Measurements from ENCODE around the gene PPP2R3A.
"Not testable (repeated sequence)": the region's sequence is repeated elsewhere in the genome, so short reads cannot be mapped to it uniquely, and the experiment has no call there.

The PPP2R3A gene

GRCh38 chr3:136085067-136085466, 119.5 kb downstream of the PPP2R3A start:
- H3K27ac ChIP-seq (ENCODE audit: low read depth, low read length, severe bottlenecking); H3K4me1 ChIP-seq (ENCODE audit: control insufficient read depth, insufficient read depth, low read length, poor library complexity, severe bottlenecking); H3K4me3 ChIP-seq (ENCODE audit: extremely low read depth, insufficient read depth, low read length, poor library complexity, severe bottlenecking): not testable (repeated sequence)
- H3K36me3 ChIP-seq (ENCODE audit: control insufficient read depth, insufficient read depth, low read length) = peaks cover 79% of the 10 kb centered on the region
- H3K9me3 ChIP-seq (ENCODE audit: control insufficient read depth, low read length) = peaks cover 17% of the 10 kb centered on the region
- 93 to 100% methylated on average over 2 of the region's 3 CpGs for WGBS, 2 experiments (ENCODE audit: insufficient coverage in 2 of 2)

- Histone ChIP-seq H3K27ac (ENCODE audit: low read depth, low read length, severe bottlenecking) (no peak overlapping the region), H3K4me3 (ENCODE audit: extremely low read depth, insufficient read depth, low read length, poor library complexity, severe bottlenecking) (no peak overlapping the region)
- 93% methylated on average over 2 of the region's 4 CpGs; no CpG with 5 or more reads in 1 of the 2 experiments for WGBS, 2 experiments (ENCODE audit: insufficient coverage in 2 of 2)
Measured at GRCh38 chr3:136093771-136094170, 128.2 kb downstream of the PPP2R3A start.

GRCh38 chr3:136105044-136105443, 139.5 kb downstream of the PPP2R3A start:
- H3K9me3 ChIP-seq (ENCODE audit: control insufficient read depth, low read length) = no peaks in the 10 kb centered on the region
- H3K4me1 ChIP-seq (ENCODE audit: control insufficient read depth, insufficient read depth, low read length, poor library complexity, severe bottlenecking) = no peaks in the 10 kb centered on the region
- peaks cover 13% of the 10 kb centered on the region for H3K36me3 ChIP-seq (ENCODE audit: control insufficient read depth, insufficient read depth, low read length)
- 92 to 97% methylated on average over 4 of the region's 4 CpGs for WGBS, 2 experiments (ENCODE audit: insufficient coverage in 2 of 2)
- no peak overlapping the region for H3K27ac ChIP-seq (ENCODE audit: low read depth, low read length, severe bottlenecking)
- no peak overlapping the region for H3K4me3 ChIP-seq (ENCODE audit: extremely low read depth, insufficient read depth, low read length, poor library complexity, severe bottlenecking)

More at GRCh38 chr3:136093771-136094170, 128.2 kb downstream of the PPP2R3A start:
- H3K36me3 ChIP-seq (ENCODE audit: control insufficient read depth, insufficient read depth, low read length) = peaks cover 31% of the 10 kb centered on the region
- H3K9me3 ChIP-seq (ENCODE audit: control insufficient read depth, low read length) = no peaks in the 10 kb centered on the region
- no peaks in the 10 kb centered on the region for H3K4me1 ChIP-seq (ENCODE audit: control insufficient read depth, insufficient read depth, low read length, poor library complexity, severe bottlenecking)

- peaks cover 13% of the 10 kb centered on the region for H3K36me3 ChIP-seq (ENCODE audit: control insufficient read depth, insufficient read depth, low read length)
- WGBS, 2 experiments (ENCODE audit: insufficient coverage in 2 of 2) = 97% methylated on average over 3 to 5 of the region's 6 CpGs
- H3K4me3 ChIP-seq (ENCODE audit: extremely low read depth, insufficient read depth, low read length, poor library complexity, severe bottlenecking) = no peak overlapping the region
- no peaks in the 10 kb centered on the region for H3K4me1 ChIP-seq (ENCODE audit: control insufficient read depth, insufficient read depth, low read length, poor library complexity, severe bottlenecking)
- H3K9me3 ChIP-seq (ENCODE audit: control insufficient read depth, low read length) = no peaks in the 10 kb centered on the region
- no peak overlapping the region for H3K27ac ChIP-seq (ENCODE audit: low read depth, low read length, severe bottlenecking)
Measured at GRCh38 chr3:136106101-136106500, 140.6 kb downstream of the PPP2R3A start.

- H3K27ac ChIP-seq (ENCODE audit: low read depth, low read length, severe bottlenecking) = no peak overlapping the region
- no peak overlapping the region for H3K4me3 ChIP-seq (ENCODE audit: extremely low read depth, insufficient read depth, low read length, poor library complexity, severe bottlenecking)
- peaks cover 34% of the 10 kb centered on the region for H3K36me3 ChIP-seq (ENCODE audit: control insufficient read depth, insufficient read depth, low read length)
- H3K4me1 ChIP-seq (ENCODE audit: control insufficient read depth, insufficient read depth, low read length, poor library complexity, severe bottlenecking) = no peaks in the 10 kb centered on the region
- WGBS, 2 experiments (ENCODE audit: insufficient coverage in 2 of 2) = 100% methylated on average over 1 of the region's 1 CpG; no CpG with 5 or more reads in 1 of the 2 experiments
- H3K9me3 ChIP-seq (ENCODE audit: control insufficient read depth, low read length) = peaks cover 7% of the 10 kb centered on the region
Measured at GRCh38 chr3:136109499-136109898, 144.0 kb downstream of the PPP2R3A start.

GRCh38 chr3:136110481-136110880, 145.0 kb downstream of the PPP2R3A start:
- no peaks in the 10 kb centered on the region for H3K4me1 ChIP-seq (ENCODE audit: control insufficient read depth, insufficient read depth, low read length, poor library complexity, severe bottlenecking)
- peaks cover 7% of the 10 kb centered on the region for H3K9me3 ChIP-seq (ENCODE audit: control insufficient read depth, low read length)
- no peak overlapping the region for H3K4me3 ChIP-seq (ENCODE audit: extremely low read depth, insufficient read depth, low read length, poor library complexity, severe bottlenecking)
- no peak overlapping the region for H3K27ac ChIP-seq (ENCODE audit: low read depth, low read length, severe bottlenecking)
- WGBS, 2 experiments (ENCODE audit: insufficient coverage in 2 of 2) = no CpG with 5 or more reads among the region's 2 CpGs
- peaks cover 30% of the 10 kb centered on the region for H3K36me3 ChIP-seq (ENCODE audit: control insufficient read depth, insufficient read depth, low read length)

- peaks cover 7% of the 10 kb centered on the region for H3K9me3 ChIP-seq (ENCODE audit: control insufficient read depth, low read length)
- no peak overlapping the region for H3K27ac ChIP-seq (ENCODE audit: low read depth, low read length, severe bottlenecking)
- no peaks in the 10 kb centered on the region for H3K4me1 ChIP-seq (ENCODE audit: control insufficient read depth, insufficient read depth, low read length, poor library complexity, severe bottlenecking)
- 100% methylated on average over 2 of the region's 2 CpGs for WGBS, 2 experiments (ENCODE audit: insufficient coverage in 2 of 2)
- H3K36me3 ChIP-seq (ENCODE audit: control insufficient read depth, insufficient read depth, low read length) = peaks cover 30% of the 10 kb centered on the region
- no peak overlapping the region for H3K4me3 ChIP-seq (ENCODE audit: extremely low read depth, insufficient read depth, low read length, poor library complexity, severe bottlenecking)
Measured at GRCh38 chr3:136114421-136114820, 148.9 kb downstream of the PPP2R3A start.

- 83% methylated on average over 1 of the region's 1 CpG; no CpG with 5 or more reads in 1 of the 2 experiments for WGBS, 2 experiments (ENCODE audit: insufficient coverage in 2 of 2)
- H3K27ac ChIP-seq (ENCODE audit: low read depth, low read length, severe bottlenecking); H3K4me3 ChIP-seq (ENCODE audit: extremely low read depth, insufficient read depth, low read length, poor library complexity, severe bottlenecking); H3K36me3 ChIP-seq (ENCODE audit: control insufficient read depth, insufficient read depth, low read length); H3K9me3 ChIP-seq (ENCODE audit: control insufficient read depth, low read length); H3K4me1 ChIP-seq (ENCODE audit: control insufficient read depth, insufficient read depth, low read length, poor library complexity, severe bottlenecking): not testable (repeated sequence)
Measured at GRCh38 chr3:136119332-136119731, 153.8 kb downstream of the PPP2R3A start.

- not testable (repeated sequence) for H3K4me1 ChIP-seq (ENCODE audit: control insufficient read depth, insufficient read depth, low read length, poor library complexity, severe bottlenecking); H3K36me3 ChIP-seq (ENCODE audit: control insufficient read depth, insufficient read depth, low read length); H3K4me3 ChIP-seq (ENCODE audit: extremely low read depth, insufficient read depth, low read length, poor library complexity, severe bottlenecking); H3K27ac ChIP-seq (ENCODE audit: low read depth, low read length, severe bottlenecking); H3K9me3 ChIP-seq (ENCODE audit: control insufficient read depth, low read length)
- WGBS, 2 experiments (ENCODE audit: insufficient coverage in 2 of 2) = no CpG with 5 or more reads among the region's 5 CpGs
Measured at GRCh38 chr3:136119783-136120182, 154.3 kb downstream of the PPP2R3A start.

GRCh38 chr3:136120373-136121348, 155.1 kb downstream of the PPP2R3A start:
- peaks cover 9% of the 10 kb centered on the region for H3K36me3 ChIP-seq (ENCODE audit: control insufficient read depth, insufficient read depth, low read length)
- no peak overlapping the region for H3K4me3 ChIP-seq (ENCODE audit: extremely low read depth, insufficient read depth, low read length, poor library complexity, severe bottlenecking)
- no peaks in the 10 kb centered on the region for H3K9me3 ChIP-seq (ENCODE audit: control insufficient read depth, low read length)
- 93 to 100% methylated on average over 7 of the region's 8 CpGs for WGBS, 2 experiments (ENCODE audit: insufficient coverage in 2 of 2)
- no peaks in the 10 kb centered on the region for H3K4me1 ChIP-seq (ENCODE audit: control insufficient read depth, insufficient read depth, low read length, poor library complexity, severe bottlenecking)
- no peak overlapping the region for H3K27ac ChIP-seq (ENCODE audit: low read depth, low read length, severe bottlenecking)

- Histone ChIP-seq H3K4me1 (ENCODE audit: control insufficient read depth, insufficient read depth, low read length, poor library complexity, severe bottlenecking) (no peaks in the 10 kb centered on the region), H3K36me3 (ENCODE audit: control insufficient read depth, insufficient read depth, low read length) (peaks cover 18% of the 10 kb centered on the region), H3K27ac (ENCODE audit: low read depth, low read length, severe bottlenecking) (no peak overlapping the region), H3K9me3 (ENCODE audit: control insufficient read depth, low read length) (no peaks in the 10 kb centered on the region), H3K4me3 (ENCODE audit: extremely low read depth, insufficient read depth, low read length, poor library complexity, severe bottlenecking) (no peak overlapping the region)
- WGBS, 2 experiments (ENCODE audit: insufficient coverage in 2 of 2) = 60 to 86% methylated on average over 1 of the region's 4 CpGs
Measured at GRCh38 chr3:136122006-136122405, 156.5 kb downstream of the PPP2R3A start.
